HG03354 (cell line): Measurements from ENCODE around the gene HAUS5.
"Not testable (repeated sequence)": the region's sequence is repeated elsewhere in the genome, so short reads cannot be mapped to it uniquely, and the experiment has no call there.

Experiments
- ATAC-seq: cut with Tn5 transposase; IDR thresholded peaks from one replicate; pipeline ENCODE4 v1.9.1; 2021; ENCODE audit warnings: mild to moderate bottlenecking; ENCODE audit not compliant: unreplicated experiment, poor library complexity, severe bottlenecking

Gene HAUS5

DNA sequence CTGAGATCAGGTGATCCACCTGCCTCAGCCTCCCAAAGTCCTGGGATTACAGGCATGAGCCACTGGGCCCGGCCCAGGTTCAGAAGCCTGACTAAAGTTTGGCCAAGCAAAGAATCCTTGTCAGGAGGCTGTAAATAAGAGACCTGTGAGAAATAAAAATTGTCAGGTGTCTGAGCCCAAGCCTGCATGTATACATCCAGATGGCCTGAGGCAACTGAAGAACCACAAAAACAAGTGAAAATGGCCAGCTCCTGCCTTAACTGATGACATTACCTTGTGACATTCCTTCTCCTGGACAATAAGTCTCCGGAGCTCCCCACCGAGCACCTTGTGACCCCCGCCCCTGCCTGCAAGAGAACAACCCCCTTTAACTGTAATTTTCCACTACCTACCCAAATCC is 8.1 kb upstream of the HAUS5 start:
- not testable (repeated sequence) for ATAC-seq

GRCh38 chr19:35607170-35607569 is 5.4 kb upstream of the HAUS5 start:
- ATAC-seq: not testable (repeated sequence)

DNA sequence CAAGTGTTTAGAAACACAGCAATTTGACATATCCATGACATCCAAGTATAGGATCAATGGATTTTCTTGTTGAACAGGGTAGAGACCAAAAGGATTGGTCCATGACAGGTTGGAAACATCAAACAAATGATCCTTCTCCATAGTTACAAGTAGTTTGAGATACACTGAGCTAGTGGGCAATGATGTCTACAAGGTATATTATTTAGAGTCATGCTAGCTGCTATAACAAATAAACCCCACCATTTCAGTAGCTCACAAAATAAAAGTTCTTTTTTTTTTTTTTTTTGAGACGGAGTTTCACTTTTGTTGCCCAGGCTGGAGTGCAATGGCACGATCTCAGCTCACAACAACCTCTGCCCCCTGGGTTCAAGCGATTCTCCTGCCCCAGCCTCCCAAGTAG is 4.9 kb upstream of the HAUS5 start:
- ATAC-seq: no peak

GRCh38 chr19:35608251-35608650 is 4.3 kb upstream of the HAUS5 start:
- no peak for ATAC-seq

- no peak for ATAC-seq
These were observed 2.6 kb upstream of the HAUS5 start for GRCh38 chr19:35609851-35610353.

GRCh38 chr19:35612224-35612558 is 344 bp upstream of the HAUS5 start:
- ATAC-seq: no peak

DNA sequence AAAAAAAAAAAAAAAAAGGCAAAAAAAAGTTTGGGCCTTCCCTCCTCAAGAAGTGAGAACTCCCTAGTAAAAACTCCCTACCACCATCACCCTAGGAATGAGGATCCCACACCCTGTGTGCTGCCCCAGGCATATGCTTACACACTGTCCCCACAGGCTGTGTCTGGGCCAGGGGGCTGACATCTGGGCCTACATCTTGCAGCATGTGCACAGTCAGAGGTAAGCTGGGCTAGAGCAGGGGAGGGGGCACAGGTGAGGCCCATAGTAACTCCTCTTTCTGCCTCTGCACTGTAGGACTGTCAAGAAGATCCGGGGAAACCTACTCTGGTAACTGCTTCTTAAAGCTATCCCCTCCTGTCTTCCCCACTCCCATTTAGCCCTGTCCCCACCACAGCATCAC is 1.0 kb downstream of the HAUS5 start:
- no peak for ATAC-seq

- no peak for ATAC-seq
These were observed 2.5 kb downstream of the HAUS5 start for GRCh38 chr19:35615036-35615435.

GRCh38 chr19:35618857-35619256 is 6.3 kb downstream of the HAUS5 start:
- ATAC-seq: no peak

GRCh38 chr19:35619290-35619923 is 6.9 kb downstream of the HAUS5 start:
- ATAC-seq: no peak

DNA sequence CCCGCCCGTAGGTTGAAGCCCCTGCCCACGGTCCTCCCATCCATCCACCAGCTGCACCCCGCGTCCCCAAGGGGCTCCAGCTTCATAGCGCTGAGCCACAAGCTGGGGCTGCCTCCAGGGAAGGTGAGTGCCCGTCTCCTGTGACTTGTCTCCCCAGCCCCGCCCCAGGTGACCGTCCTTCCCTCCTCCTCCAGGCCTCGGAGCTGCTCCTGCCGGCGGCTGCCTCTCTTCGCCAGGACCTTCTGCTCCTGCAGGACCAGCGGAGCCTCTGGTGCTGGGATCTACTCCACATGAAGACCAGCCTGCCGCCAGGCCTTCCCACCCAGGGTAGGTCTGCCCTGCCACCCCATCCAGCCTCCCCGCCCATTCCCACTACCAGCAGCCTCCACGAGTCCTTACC is 7.5 kb downstream of the HAUS5 start:
- ATAC-seq: no peak

- no peak for ATAC-seq
These were observed 9.2 kb downstream of the HAUS5 start for GRCh38 chr19:35621708-35622107.

DNA sequence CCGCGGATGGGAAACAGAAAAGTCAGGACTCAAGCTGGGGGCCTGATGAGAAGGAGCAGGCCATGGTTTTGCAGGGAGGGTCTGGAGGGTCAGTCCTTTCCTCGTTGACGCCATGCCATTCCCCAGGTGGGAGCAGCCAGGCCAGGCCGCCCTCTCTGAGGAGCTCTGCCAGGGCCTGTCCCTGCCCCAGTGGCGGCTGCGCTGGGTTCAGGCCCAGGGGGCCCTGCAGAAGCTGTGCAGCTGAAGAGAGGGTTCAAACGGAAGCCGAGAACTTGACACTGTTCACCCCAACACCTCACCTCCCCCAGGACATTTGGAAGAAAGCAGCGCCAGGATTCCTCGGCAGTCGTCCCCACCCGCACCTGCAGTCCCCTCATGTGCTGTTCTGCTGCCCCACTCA is 10.2 kb downstream of the HAUS5 start:
- ATAC-seq: no peak

DNA sequence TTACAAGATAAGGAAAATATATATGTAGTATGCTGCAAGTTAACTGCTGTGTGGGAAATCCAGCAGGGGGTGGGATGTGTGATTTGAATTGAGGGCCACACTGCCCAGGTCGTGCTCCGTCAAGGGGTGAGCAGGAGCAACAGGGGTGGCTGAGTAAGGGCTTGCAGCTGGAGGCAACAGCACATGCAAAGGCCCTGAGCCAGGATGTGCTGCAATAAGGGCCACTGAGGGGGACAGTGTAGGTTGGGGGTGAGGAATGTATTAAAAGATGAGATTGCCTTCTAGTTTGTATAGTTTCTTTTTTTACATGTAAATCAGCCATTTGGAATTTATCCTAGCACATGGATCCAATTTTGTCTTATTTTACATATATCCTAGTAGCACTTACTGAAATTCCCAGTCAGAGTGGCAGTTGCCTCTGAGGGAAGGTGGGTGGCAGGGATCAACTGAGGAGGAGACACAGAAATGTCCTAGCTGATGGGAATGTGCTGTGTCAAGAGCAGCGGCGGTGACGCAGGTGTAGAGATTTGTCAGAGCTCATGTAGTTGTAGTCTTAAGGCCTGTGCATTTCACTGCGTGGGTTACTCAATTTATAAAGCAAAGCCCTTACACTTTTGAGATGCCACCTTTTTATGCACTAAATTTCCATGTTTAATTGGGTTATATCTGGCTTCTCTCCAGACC is 10.9 kb downstream of the HAUS5 start:
- no peak for ATAC-seq

GRCh38 chr19:35628264-35628564 is 15.7 kb downstream of the HAUS5 start:
- no peak for ATAC-seq

DNA sequence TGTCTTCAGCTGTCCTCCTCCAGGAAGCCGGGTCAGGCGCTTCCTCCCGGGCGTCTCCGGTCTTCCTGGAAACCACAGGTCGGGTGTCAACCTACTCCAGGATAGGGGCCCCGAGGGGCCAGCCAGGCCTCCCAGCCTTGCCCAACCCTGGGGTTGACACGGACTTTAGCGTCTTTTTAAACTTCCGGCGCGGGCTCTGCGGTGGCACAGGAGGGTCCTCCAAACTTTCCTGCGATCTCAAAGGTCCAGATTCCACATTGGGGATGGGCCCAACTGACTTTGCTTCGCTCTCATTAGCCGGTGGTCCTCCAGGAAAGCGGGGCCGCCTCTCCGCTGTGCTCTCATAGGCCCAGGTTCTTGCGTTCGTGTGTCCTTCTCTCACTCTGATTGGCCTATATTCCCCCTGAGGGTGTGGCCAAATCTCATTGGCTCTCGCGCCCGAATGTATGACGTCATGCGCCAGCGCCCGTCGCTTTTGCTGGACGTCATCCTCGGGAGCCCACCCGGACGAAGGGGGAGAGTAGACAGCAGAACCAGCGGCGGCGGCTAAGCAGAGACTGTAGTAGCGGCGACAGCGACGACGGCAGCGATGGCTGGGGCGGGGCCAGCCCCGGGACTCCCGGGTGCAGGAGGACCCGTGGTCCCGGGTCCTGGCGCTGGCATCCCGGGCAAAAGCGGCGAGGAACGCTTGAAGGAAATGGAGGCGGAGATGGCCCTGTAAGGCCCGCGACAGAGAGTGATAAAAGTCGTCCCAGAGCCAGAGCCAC is 16.2 kb downstream of the HAUS5 start, which contains the start of gene RBM42:
Gene RBM42 (plus strand): TSS at position 472 of the 767 bp plus-strand sequence. CDS start 118 bp downstream, at position 590.
- ATAC-seq: peak; percentile 94

DNA sequence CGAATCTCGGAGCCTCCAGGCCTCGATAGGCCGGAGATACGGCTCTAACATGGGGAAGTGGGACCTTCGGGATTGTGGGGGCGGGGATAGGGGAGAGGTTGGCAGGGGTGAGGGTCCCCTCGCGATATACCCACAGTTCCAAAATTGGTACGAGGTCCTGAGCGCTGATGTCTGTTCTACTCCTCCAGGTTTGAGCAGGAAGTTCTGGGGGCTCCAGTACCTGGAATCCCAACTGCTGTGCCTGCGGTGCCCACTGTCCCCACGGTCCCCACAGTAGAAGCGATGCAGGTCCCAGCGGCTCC is 16.7 kb downstream of the HAUS5 start:
- ATAC-seq: peak; percentile 18

DNA sequence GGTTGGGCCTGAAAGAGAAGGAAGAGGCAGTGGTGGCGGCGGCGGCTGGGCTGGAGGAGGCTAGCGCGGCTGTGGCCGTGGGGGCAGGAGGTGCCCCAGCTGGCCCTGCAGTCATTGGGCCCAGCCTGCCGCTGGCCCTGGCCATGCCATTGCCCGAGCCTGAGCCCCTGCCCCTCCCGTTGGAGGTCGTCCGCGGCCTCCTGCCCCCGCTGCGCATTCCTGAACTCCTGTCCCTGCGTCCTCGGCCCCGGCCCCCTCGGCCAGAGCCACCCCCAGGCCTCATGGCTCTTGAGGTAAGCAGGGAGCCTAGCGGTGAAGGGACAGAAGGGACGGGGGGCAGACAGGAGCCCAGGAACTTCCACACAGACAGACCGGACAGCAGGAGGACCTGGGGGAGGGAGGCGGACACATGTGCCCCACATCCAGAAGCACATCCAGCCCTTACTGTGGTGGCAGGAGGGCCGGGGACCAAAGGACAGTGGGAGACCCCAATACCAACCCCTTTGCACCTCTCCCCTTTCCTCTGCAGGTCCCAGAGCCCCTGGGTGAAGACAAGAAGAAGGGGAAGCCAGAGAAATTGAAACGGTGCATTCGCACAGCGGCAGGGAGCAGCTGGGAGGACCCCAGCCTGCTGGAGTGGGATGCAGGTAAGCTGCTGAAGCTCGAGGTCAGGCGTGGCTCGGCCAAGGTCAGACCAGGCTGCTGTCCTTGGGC is 21.3 kb downstream of the HAUS5 start:
- ATAC-seq: no peak

DNA sequence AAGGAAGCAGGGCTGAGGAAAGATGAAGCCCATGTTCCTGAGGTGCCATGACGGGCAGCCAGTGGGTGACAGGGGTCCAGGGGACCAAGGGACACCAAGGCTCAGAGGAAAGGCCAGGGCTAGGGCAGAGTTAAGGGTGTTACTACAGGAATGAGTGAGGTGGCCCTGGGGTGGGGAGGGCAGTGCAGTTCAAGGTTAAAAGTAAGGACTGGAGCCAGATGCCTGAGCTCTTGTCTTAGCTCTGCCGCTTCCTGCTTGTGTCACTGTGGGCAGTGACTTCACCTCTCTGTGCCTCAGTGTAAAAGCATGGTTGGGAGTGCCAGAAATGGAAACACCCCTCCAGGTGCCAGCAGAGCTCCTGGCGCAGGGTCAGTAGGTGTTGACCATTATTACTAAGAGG is 24.1 kb downstream of the HAUS5 start:
- ATAC-seq: no peak

- ATAC-seq: no peak
These were observed 24.6 kb downstream of the HAUS5 start for GRCh38 chr19:35637165-35637564.

DNA sequence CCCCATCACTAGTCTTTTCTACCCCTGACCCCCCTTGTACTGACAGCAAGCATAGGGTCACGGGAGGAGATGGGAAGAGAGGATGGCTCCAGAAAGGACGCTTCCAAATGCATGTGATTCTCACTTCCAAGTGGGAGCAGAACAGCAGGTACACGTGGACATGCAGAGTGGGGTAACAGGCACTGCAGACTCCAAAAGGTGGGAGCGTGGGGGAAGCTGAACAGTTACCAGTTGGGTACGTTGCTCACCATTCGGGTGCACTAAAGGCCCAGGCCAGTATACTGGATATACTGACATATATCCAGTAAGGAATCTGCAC is 26.7 kb downstream of the HAUS5 start:
- ATAC-seq: no peak
